Thymus (tissue), 11 donors: ENCODE results near the gene MARCHF9. TPM values are rescaled to one million over a fixed set of nuclear protein-coding genes. Genes with fewer than 3 reads are reported as not detected.
"Not testable (repeated sequence)": the region's sequence is repeated elsewhere in the genome, so short reads cannot be mapped to it uniquely, and the experiment has no call there.

Experiments used
- DNase-seq, 9 donors: peaks; one replicate each; pipeline ENCODE4 v3.0.0-alpha.2; 2013; ENCODE audit warnings: low spot score in 9 of 9, low read depth in 6 of 9, missing footprints in 1 of 9
- H3K27ac ChIP-seq, 2 donors: one replicate each; pipeline ENCODE4 v1.5.1; 2013; ENCODE audit warnings: control low read depth in 1 of 2, low read depth in 1 of 2, low read length in 1 of 2, mild to moderate bottlenecking in 1 of 2, moderate library complexity in 1 of 2
- H3K27me3 ChIP-seq, 2 donors: one replicate each; pipeline ENCODE4 v1.5.1; 2013; ENCODE audit warnings: low read length in 1 of 2; ENCODE audit not compliant: control insufficient read depth in 2 of 2, insufficient read depth in 1 of 2
- H3K36me3 ChIP-seq, 2 donors: one replicate each; pipeline ENCODE4 v1.5.1; 2013; ENCODE audit warnings: low read length in 1 of 2, mild to moderate bottlenecking in 1 of 2, moderate library complexity in 1 of 2; ENCODE audit not compliant: control insufficient read depth in 2 of 2, insufficient read depth in 2 of 2
- H3K4me1 ChIP-seq, 2 donors: one replicate each; pipeline ENCODE4 v1.5.1; 2013; ENCODE audit warnings: low read length in 2 of 2; ENCODE audit not compliant: control insufficient read depth in 2 of 2, insufficient read depth in 2 of 2
- H3K4me3 ChIP-seq, 2 donors: one replicate each; pipeline ENCODE4 v1.5.1; 2013; ENCODE audit warnings: low read length in 2 of 2, control low read depth in 1 of 2, mild to moderate bottlenecking in 1 of 2
- H3K9me3 ChIP-seq, 2 donors: one replicate each; pipeline ENCODE4 v1.5.1; 2013; ENCODE audit warnings: low read length in 1 of 2, mild to moderate bottlenecking in 1 of 2; ENCODE audit not compliant: control insufficient read depth in 2 of 2, insufficient read depth in 1 of 2
- WGBS: extraction: QIAGEN DNeasy Blood & Tissue Kit; methylation state at CpG from one replicate; pipeline ENCODE4 v1.1.7; 2013; 5-methylcytosine and 5-hydroxymethylcytosine counted together
- polyA plus RNA-seq: library from polyadenylated mRNA; stranded (reverse); fragments of 200-250 nt; gene quantifications from one replicate; pipeline ENCODE4 v1.2.3, GENCODE V29; 2013
- total RNA-seq: library from RNA; stranded (reverse); fragments of 120-200 nt; gene quantifications from one replicate; pipeline ENCODE4 v1.2.4, GENCODE V29; 2013
- donor health status: healthy.

Gene MARCHF9
- total and polyA plus RNA-seq, 2 donors: 10.7 to 54.9 TPM

DNA sequence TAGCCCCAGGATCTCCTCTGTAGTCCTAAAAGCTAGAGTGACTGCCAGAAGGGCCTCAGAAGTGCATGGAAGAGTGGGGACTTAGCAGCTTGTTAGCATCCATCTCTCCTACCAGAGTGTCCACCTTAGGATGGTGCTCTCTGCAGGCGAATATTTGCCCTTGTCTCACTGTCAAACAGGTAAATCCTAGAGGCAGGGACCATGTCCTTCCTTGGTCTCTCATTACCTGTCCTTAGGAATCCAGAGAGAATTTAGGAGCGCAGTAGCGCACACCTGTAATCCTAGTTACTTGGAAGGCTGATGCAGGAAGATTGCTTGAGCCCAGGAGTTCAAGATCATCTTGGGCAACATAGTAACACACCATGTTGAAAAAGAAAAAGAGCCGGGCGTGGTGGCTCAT is 37.8 kb upstream of the MARCHF9 start:
- WGBS: 98% methylated on average over 5 of the region's 5 CpGs
- Histone ChIP-seq H3K27ac (no peak overlapping the region), H3K4me1 (no peaks in the 10 kb centered on the region), H3K9me3 (no peaks in the 10 kb centered on the region), H3K27me3 (no peaks in the 10 kb centered on the region), H3K36me3 (peaks cover 68 to 73% of the 10 kb centered on the region in 2 donors), H3K4me3 (no peak overlapping the region)
- no peak for DNase-seq

DNA sequence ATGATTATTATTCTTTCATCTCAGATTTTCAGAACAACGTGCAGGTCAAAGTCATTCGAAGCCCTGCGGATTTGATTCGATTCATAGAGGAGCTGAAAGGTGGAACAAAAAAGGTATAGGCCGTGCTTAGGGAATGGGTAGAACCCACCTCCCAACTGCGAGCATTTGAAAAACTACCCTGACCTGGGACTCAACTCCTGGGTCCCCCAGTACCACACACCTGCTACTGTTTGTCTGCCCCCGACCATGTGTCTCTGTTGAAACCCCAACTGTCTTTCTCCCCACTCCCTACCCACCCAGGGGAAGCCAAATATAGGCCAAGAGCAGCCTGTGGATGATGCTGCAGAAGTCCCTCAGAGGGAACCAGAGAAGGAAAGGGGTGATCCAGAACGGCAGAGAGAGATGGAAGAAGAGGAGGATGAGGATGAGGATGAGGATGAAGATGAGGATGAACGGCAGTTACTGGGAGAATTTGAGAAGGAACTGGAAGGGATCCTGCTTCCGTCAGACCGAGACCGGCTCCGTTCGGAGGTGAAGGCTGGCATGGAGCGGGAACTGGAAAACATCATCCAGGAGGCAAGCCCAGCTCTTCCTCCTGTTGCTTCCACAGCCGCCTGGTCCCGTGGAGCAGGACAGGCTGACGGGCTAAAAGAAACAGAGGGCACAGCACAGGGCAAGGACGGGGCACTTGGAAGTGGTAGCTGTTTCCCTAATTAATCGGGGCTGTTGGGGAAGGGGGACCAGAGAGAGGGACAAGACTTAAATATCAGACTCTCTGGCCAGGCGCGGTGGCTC is 36.9 kb upstream of the MARCHF9 start:
- Histone ChIP-seq H3K36me3 (peaks cover 68 to 69% of the 10 kb centered on the region in 2 donors), H3K27ac (no peak overlapping the region), H3K9me3 (no peaks in the 10 kb centered on the region), H3K27me3 (no peaks in the 10 kb centered on the region), H3K4me3 (no peak overlapping the region), H3K4me1 (no peaks in the 10 kb centered on the region)
- WGBS: 98% methylated on average over 22 of the region's 22 CpGs
- no peak for DNase-seq

DNA sequence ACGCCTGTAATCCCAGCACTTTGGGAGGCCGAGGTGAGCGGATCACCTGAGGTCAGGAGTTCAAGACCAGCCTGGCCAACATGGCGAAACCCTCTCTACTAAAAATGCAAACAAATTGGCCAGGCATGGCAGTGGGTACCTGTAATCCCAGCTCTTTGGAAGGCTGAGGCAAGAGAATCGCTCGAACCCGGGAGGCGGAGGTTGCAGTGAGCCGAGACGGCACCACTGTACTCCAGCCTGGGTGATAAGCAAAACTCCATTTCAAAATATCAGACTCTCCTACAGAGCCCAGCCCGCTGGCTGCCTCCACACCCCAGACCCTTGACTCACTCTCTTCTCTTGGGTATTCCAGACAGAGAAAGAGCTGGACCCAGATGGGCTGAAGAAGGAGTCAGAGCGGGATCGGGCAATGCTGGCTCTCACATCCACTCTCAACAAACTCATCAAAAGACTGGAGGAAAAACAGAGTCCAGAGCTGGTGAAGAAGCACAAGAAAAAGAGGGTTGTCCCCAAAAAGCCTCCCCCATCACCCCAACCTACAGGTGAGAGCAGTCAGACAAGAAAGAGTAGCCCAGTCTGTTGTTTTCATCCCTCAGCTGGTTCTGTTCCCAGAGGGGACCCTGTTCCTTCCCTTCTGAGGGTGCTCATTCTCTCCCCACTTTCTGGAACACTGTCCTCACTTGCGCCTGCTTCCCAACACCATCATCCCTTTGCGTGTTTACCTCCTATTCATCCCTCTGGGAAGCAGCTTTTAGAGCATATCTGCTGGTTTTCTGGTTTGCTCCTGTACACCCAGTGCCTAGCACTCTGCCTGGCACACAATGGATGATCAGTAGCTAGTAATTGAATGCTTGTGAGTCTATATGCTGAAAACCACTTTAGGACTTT is 36.0 kb upstream of the MARCHF9 start:
- no peaks in the 10 kb centered on the region for H3K27me3 ChIP-seq
- 98% methylated on average over 15 of the region's 15 CpGs for WGBS
- H3K27ac ChIP-seq: no peak overlapping the region
- H3K4me3 ChIP-seq: no peak overlapping the region
- no peaks in the 10 kb centered on the region for H3K9me3 ChIP-seq
- H3K36me3 ChIP-seq: peaks cover 68 to 69% of the 10 kb centered on the region in 2 donors
- no peak for DNase-seq
- H3K4me1 ChIP-seq: no peaks in the 10 kb centered on the region

DNA sequence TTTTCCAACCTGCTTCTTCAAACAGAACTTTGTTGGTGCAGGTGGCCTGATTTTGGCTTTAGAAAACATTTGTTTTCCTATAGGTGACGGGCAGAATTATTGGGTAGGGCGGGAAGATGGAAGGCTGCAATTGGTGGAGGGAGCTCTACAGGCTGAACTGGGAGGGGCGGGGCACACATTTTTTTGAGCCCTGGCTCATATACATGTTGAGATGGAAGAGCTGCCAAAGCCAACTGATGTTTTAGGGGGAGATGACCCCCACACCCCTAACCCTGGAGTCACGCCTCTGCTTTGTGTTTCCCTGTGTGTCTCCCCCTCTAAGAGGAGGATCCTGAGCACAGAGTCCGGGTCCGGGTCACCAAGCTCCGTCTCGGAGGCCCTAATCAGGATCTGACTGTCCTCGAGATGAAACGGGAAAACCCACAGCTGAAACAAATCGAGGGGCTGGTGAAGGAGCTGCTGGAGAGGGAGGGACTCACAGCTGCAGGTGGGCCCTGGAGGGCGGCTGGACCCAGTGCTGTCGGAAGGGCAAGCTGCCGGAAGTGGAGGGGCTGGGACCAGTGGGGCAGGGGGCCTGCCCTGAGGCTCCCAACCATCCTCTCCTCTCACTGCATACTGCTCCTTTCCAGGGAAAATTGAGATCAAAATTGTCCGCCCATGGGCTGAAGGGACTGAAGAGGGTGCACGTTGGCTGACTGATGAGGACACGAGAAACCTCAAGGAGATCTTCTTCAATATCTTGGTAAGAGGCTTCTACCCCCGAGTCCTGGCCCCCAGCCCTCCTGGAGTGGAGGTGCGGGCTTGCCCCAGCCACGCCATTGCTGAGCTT is 34.9 kb upstream of the MARCHF9 start:
- H3K36me3 ChIP-seq: peaks cover 62 to 63% of the 10 kb centered on the region in 2 donors
- H3K9me3 ChIP-seq: no peaks in the 10 kb centered on the region
- WGBS: 98% methylated on average over 20 of the region's 20 CpGs
- DNase-seq: no peak
- no peak overlapping the region for H3K4me3 ChIP-seq
- no peaks in the 10 kb centered on the region for H3K4me1 ChIP-seq
- no peak overlapping the region for H3K27ac ChIP-seq
- H3K27me3 ChIP-seq: no peaks in the 10 kb centered on the region

DNA sequence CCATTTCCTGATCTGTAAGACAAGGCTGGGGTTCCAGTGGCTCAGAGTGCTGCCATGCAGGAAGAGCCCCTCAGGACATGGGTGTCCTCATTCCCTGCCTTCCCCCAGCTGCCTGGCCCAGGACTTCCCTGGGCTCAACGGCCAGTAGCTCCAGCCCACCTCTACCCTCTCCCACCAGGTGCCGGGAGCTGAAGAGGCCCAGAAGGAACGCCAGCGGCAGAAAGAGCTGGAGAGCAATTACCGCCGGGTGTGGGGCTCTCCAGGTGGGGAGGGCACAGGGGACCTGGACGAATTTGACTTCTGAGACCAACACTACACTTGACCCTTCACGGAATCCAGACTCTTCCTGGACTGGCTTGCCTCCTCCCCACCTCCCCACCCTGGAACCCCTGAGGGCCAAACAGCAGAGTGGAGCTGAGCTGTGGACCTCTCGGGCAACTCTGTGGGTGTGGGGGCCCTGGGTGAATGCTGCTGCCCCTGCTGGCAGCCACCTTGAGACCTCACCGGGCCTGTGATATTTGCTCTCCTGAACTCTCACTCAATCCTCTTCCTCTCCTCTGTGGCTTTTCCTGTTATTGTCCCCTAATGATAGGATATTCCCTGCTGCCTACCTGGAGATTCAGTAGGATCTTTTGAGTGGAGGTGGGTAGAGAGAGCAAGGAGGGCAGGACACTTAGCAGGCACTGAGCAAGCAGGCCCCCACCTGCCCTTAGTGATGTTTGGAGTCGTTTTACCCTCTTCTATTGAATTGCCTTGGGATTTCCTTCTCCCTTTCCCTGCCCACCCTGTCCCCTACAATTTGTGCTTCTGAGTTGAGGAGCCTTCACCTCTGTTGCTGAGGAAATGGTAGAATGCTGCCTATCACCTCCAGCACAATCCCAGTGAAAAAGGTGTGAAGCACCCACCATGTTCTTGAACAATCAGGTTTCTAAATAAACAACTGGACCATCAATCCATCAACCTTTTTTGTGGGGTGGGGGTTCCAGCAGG is 34.0 kb upstream of the MARCHF9 start:
- Histone ChIP-seq H3K36me3 (peaks cover 58 to 62% of the 10 kb centered on the region in 2 donors), H3K27ac (no peak overlapping the region), H3K4me1 (no peaks in the 10 kb centered on the region), H3K27me3 (peaks cover 0 to under 1% of the 10 kb centered on the region in 2 donors), H3K4me3 (no peak overlapping the region), H3K9me3 (no peaks in the 10 kb centered on the region)
- DNase-seq: no peak
- WGBS: 96% methylated on average over 11 of the region's 11 CpGs

DNA sequence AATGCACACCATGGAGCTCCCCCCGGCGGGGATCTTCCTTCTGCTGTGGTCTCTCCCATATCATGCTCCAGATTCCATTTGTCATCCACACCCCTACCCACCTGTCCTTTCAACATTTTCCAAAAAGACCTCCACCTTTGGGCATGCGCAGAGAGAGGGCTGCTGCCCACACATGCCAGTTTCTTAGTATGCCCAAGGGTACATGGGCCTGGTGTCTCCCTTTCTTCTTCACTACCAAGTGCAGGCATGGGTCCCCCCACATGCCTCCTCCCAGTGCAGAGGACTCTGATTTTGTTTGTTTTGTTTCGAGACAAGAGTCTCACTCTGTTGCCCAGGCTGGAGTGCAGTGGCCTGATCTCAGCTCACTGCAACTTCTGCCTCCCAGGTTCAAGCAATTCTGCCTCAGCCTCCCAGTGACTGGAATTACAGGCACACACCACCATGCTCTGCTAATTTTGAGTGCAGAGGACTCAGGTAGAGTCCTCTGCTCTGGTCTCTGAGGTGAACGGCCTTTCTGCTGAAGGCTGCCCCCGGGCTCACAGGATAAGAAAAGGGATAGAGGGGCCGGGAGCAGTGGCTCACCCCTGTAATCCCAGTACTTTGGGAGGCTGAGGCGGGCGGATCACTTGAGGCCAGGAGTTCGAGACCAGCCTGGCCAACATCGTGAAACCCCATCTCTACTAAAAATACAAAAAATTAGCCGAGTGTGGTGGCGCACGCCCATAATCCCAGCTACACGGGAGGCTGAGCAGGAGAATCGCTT is 32.9 kb upstream of the MARCHF9 start:
- H3K27me3 ChIP-seq, DNase-seq, H3K9me3 ChIP-seq, H3K27ac ChIP-seq, H3K4me1 ChIP-seq, H3K4me3 ChIP-seq: not testable (repeated sequence)
- WGBS: 97% methylated on average over 16 of the region's 16 CpGs
- H3K36me3 ChIP-seq: peaks cover 57 to 58% of the 10 kb centered on the region in 2 donors

DNA sequence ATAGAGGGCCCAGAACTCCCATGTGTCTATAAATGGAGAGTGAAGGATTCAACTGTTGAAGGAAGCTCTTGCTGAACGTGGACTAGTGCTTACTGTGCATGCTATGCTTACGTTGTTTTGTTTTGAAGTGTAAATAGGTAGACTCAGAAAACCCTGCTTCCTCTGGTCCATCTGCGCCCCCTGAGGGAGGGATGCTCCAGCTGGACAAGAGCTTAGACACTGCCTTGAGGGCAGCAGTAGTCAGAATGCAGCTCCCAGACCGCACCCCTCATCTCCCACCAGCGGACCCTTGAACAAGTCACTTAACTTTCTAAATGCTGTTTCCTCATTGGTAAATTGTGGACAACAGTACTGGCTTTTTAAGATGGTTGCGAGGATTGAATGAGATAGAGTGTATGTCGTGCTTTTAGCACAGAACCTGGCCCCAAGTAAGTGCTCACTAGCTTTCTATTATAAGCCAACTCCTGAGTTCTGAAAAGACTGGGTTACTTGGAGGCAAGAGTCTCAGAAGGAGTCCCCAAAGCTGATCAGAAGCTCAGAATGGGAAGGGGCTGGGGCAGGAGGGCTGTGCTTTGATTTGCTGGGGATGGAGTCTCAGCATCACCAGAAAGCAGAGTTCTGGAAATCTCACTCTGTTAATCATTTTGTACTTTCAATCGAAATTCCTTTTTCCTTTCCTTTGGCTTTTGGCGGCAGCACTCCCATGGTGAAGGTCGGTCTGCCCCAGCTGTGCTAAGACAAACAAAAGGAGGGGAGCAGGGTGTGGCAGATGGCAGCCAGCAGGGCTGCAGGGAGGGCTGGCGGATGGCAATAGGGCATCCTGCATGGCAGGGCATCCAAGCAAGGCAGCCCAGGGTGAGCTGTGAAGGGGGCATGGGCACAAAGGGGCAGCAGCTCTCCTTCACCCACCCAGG is 31.9 kb upstream of the MARCHF9 start:
- Histone ChIP-seq H3K27ac (no peak overlapping the region), H3K36me3 (peaks cover 60% of the 10 kb centered on the region in 2 donors)
- no peak for DNase-seq

More for the DNA sequence above, 31.9 kb upstream of the MARCHF9 start:
- H3K4me1 ChIP-seq: no peaks in the 10 kb centered on the region
- H3K4me3 ChIP-seq: no peak overlapping the region
- H3K9me3 ChIP-seq: peaks cover 1 to 11% of the 10 kb centered on the region in 2 donors
- peaks cover 0 to 13% of the 10 kb centered on the region in 2 donors for H3K27me3 ChIP-seq
- 93% methylated on average over 11 of the region's 11 CpGs for WGBS
